Measurements from ENCODE around the gene ABLIM3. TPM values are rescaled to one million over a fixed set of nuclear protein-coding genes. Genes with fewer than 3 reads are reported as not detected.

The ABLIM3 gene
- polyA plus RNA-seq, 1 of the 3 experiments (the other 2 are of a cell fraction) = 5.9 TPM

DNA sequence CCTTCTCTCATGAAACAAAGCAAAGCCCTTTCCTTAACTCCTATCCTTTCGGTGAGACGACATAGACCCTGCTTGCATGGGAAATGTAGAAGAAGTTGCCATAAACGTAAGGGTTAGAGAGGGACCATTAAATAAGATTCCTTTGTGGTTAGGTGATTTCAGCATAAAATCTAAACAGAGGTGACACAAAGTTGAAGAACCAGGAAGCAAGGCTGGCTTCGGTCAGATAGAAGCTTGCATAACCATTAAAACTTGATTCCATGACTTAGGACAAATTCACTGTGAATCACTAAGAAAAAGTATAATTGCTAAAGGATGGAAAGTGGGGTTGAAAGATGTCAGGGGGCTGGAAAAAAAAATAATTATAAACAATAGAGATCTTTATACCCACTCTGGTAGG lies 30.9 kb upstream of the ABLIM3 start:
- no peak overlapping the region for H3K9ac ChIP-seq
- WGBS (ENCODE audit: low lambda C conversion rate) = 87% methylated on average over 4 of the region's 4 CpGs
- no peak overlapping the region for H3K4me2 ChIP-seq
- H3K4me3 ChIP-seq (ENCODE audit: low read depth in 2 of 2, low read length in 1 of 2) = no peak overlapping the region
- DNase-seq = no peak
- H3K4me1 ChIP-seq (ENCODE audit: control insufficient read depth in 1 of 2, insufficient read depth in 2 of 2, low read depth in 1 of 2, low read length in 1 of 2) = peaks cover 0 to 8% of the 10 kb centered on the region in 2 experiments; a peak in 1 of 4 replicates
- no peak overlapping the region for H2AFZ ChIP-seq (ENCODE audit: low read depth)
- no peaks in the 10 kb centered on the region for H4K20me1 ChIP-seq (ENCODE audit: insufficient read depth)
- ChIA-PET CTCF (interaction anchor here (1.2 to 9.2 kb wide), 5 partner anchors 28 to 377 kb away, joined by 4 to 233 read pairs (median 16); partner anchors contain the start of gene ABLIM3), POLR2A (no interaction called here)
- TF ChIP-seq, protein P1, sequence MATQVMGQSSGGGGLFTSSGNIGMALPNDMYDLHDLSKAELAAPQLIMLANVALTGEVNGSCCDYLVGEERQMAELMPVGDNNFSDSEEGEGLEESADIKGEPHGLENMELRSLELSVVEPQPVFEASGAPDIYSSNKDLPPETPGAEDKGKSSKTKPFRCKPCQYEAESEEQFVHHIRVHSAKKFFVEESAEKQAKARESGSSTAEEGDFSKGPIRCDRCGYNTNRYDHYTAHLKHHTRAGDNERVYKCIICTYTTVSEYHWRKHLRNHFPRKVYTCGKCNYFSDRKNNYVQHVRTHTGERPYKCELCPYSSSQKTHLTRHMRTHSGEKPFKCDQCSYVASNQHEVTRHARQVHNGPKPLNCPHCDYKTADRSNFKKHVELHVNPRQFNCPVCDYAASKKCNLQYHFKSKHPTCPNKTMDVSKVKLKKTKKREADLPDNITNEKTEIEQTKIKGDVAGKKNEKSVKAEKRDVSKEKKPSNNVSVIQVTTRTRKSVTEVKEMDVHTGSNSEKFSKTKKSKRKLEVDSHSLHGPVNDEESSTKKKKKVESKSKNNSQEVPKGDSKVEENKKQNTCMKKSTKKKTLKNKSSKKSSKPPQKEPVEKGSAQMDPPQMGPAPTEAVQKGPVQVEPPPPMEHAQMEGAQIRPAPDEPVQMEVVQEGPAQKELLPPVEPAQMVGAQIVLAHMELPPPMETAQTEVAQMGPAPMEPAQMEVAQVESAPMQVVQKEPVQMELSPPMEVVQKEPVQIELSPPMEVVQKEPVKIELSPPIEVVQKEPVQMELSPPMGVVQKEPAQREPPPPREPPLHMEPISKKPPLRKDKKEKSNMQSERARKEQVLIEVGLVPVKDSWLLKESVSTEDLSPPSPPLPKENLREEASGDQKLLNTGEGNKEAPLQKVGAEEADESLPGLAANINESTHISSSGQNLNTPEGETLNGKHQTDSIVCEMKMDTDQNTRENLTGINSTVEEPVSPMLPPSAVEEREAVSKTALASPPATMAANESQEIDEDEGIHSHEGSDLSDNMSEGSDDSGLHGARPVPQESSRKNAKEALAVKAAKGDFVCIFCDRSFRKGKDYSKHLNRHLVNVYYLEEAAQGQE (IDR thresholded peaks at IDR 0.05; ENCODE audit: low read depth, low read length) = no peak
- no peak for TF ChIP-seq MXI1 (IDR thresholded peaks at IDR 0.05; ENCODE audit: low read depth, low read length)
- no peak for TF ChIP-seq RFX5 (IDR thresholded peaks at IDR 0.05; ENCODE audit: low read length)
- TF ChIP-seq, protein P2, sequence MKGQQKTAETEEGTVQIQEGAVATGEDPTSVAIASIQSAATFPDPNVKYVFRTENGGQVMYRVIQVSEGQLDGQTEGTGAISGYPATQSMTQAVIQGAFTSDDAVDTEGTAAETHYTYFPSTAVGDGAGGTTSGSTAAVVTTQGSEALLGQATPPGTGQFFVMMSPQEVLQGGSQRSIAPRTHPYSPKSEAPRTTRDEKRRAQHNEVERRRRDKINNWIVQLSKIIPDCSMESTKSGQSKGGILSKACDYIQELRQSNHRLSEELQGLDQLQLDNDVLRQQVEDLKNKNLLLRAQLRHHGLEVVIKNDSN (IDR thresholded peaks at IDR 0.05; ENCODE audit: borderline replicate concordance, low read depth) = no peak
- TF ChIP-seq FOSL2 (IDR thresholded peaks at IDR 0.05; ENCODE audit: borderline replicate concordance, low read depth) = no peak
- TF ChIP-seq TAF1 (IDR thresholded peaks at IDR 0.05; ENCODE audit: borderline replicate concordance, low read depth, low read length) = no peak
- no peak for TF ChIP-seq SIN3A (IDR thresholded peaks at IDR 0.05; ENCODE audit: borderline replicate concordance, low read depth, low read length)
- TF ChIP-seq, protein P3, sequence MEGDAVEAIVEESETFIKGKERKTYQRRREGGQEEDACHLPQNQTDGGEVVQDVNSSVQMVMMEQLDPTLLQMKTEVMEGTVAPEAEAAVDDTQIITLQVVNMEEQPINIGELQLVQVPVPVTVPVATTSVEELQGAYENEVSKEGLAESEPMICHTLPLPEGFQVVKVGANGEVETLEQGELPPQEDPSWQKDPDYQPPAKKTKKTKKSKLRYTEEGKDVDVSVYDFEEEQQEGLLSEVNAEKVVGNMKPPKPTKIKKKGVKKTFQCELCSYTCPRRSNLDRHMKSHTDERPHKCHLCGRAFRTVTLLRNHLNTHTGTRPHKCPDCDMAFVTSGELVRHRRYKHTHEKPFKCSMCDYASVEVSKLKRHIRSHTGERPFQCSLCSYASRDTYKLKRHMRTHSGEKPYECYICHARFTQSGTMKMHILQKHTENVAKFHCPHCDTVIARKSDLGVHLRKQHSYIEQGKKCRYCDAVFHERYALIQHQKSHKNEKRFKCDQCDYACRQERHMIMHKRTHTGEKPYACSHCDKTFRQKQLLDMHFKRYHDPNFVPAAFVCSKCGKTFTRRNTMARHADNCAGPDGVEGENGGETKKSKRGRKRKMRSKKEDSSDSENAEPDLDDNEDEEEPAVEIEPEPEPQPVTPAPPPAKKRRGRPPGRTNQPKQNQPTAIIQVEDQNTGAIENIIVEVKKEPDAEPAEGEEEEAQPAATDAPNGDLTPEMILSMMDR (IDR thresholded peaks at IDR 0.05) = no peak
- TF ChIP-seq JUND (IDR thresholded peaks at IDR 0.05) = no peak
- TF ChIP-seq YY1 (IDR thresholded peaks at IDR 0.05; ENCODE audit: low read depth) = no peak
- TF ChIP-seq FOXJ3 (CRISPR knock-in tag; IDR thresholded peaks at IDR 0.05) = no peak
- TF ChIP-seq EP300 (IDR thresholded peaks at IDR 0.05; ENCODE audit: borderline replicate concordance in 1 of 2, low read depth in 1 of 2, low read length in 1 of 2) = no peak
- no peak for TF ChIP-seq NFIC (IDR thresholded peaks at IDR 0.05; ENCODE audit: borderline replicate concordance)
- no peak for TF ChIP-seq POLR2AphosphoS5 (IDR thresholded peaks at IDR 0.05; ENCODE audit: low read depth, low read length)
- TF ChIP-seq, protein P4, sequence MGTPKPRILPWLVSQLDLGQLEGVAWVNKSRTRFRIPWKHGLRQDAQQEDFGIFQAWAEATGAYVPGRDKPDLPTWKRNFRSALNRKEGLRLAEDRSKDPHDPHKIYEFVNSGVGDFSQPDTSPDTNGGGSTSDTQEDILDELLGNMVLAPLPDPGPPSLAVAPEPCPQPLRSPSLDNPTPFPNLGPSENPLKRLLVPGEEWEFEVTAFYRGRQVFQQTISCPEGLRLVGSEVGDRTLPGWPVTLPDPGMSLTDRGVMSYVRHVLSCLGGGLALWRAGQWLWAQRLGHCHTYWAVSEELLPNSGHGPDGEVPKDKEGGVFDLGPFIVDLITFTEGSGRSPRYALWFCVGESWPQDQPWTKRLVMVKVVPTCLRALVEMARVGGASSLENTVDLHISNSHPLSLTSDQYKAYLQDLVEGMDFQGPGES (IDR thresholded peaks at IDR 0.05; ENCODE audit: low read depth, low read length) = no peak
- no peak overlapping the region for H3K27ac ChIP-seq (ENCODE audit: low read depth in 2 of 2, low read length in 1 of 2)
- H3F3A ChIP-seq (replicated peaks; ENCODE audit: insufficient read depth) = peaks cover 4% of the 10 kb centered on the region
- no peaks in the 10 kb centered on the region for H3K79me2 ChIP-seq (ENCODE audit: insufficient read depth)
- H3K9me2 ChIP-seq = no peaks in the 10 kb centered on the region
- no peaks in the 10 kb centered on the region for H3K9me3 ChIP-seq
- no peaks in the 10 kb centered on the region for H3K27me3 ChIP-seq (ENCODE audit: insufficient read depth)
- no peaks in the 10 kb centered on the region for H3K36me3 ChIP-seq (replicated peaks in 1 of 2; ENCODE audit: control insufficient read depth in 1 of 2, insufficient read depth in 2 of 2, low read length in 1 of 2)
